KMS-11 (cell line): ENCODE results near the gene UBE2L6.

Source experiments
- H2AFZ ChIP-seq: fragments of 200-600 bp; sonication (generic); 2 replicates; pipeline ENCODE4 v1.6.1; 2016; ENCODE audit warnings: antibody characterized with exemption, mixed run types, low read depth
- H3K27ac ChIP-seq: fragments of 200-600 bp; sonication (generic); 2 replicates; pipeline ENCODE4 v1.6.1; 2016; ENCODE audit warnings: mild to moderate bottlenecking, mixed run types
- H3K27me3 ChIP-seq: fragments of 200-600 bp; sonication (generic); 2 replicates; pipeline ENCODE4 v1.6.1; 2017; ENCODE audit warnings: mild to moderate bottlenecking, low read depth, mixed run types, moderate library complexity; ENCODE audit not compliant: insufficient read depth
- H3K36me3 ChIP-seq: fragments of 200-600 bp; sonication (generic); 2 replicates; pipeline ENCODE4 v1.6.1; 2017; ENCODE audit warnings: mild to moderate bottlenecking, mixed run types; ENCODE audit not compliant: insufficient read depth
- H3K4me1 ChIP-seq: fragments of 200-600 bp; sonication (generic); 2 replicates; pipeline ENCODE4 v1.6.1; 2016; ENCODE audit warnings: mild to moderate bottlenecking, low read depth, mixed run types; ENCODE audit not compliant: poor library complexity, severe bottlenecking
- H3K4me2 ChIP-seq: fragments of 200-600 bp; sonication (generic); 2 replicates; pipeline ENCODE4 v1.7.0; 2016; ENCODE audit warnings: mild to moderate bottlenecking, mixed run types
- H3K4me3 ChIP-seq: fragments of 200-600 bp; sonication (generic); IDR thresholded peaks from 2 replicates; pipeline ENCODE4 v1.6.1; 2017; ENCODE audit warnings: low read depth, low read length, mixed read lengths; ENCODE audit not compliant: insufficient read depth
- H3K79me2 ChIP-seq: fragments of 200-600 bp; sonication (generic); 2 replicates; pipeline ENCODE4 v1.6.1; 2016; ENCODE audit warnings: low read depth, mixed run types; ENCODE audit not compliant: insufficient read depth
- H3K9ac ChIP-seq: fragments of 200-600 bp; sonication (generic); 2 replicates; pipeline ENCODE4 v1.6.1; 2016; ENCODE audit warnings: mild to moderate bottlenecking, mixed run types
- H4K20me1 ChIP-seq: fragments of 200-600 bp; sonication (generic); 2 replicates; pipeline ENCODE4 v1.6.1; 2016; ENCODE audit warnings: mild to moderate bottlenecking, mixed run types; ENCODE audit not compliant: insufficient read depth
- TF ChIP-seq, protein P1 (sequence below): fragments of 200-600 bp; sonication (generic); conservative IDR thresholded peaks from 2 replicates; pipeline ENCODE4 v1.6.1; 2017; ENCODE audit warnings: low read depth, mild to moderate bottlenecking, antibody characterized with exemption, low read length, moderate library complexity, mixed read lengths

The UBE2L6 gene

DNA sequence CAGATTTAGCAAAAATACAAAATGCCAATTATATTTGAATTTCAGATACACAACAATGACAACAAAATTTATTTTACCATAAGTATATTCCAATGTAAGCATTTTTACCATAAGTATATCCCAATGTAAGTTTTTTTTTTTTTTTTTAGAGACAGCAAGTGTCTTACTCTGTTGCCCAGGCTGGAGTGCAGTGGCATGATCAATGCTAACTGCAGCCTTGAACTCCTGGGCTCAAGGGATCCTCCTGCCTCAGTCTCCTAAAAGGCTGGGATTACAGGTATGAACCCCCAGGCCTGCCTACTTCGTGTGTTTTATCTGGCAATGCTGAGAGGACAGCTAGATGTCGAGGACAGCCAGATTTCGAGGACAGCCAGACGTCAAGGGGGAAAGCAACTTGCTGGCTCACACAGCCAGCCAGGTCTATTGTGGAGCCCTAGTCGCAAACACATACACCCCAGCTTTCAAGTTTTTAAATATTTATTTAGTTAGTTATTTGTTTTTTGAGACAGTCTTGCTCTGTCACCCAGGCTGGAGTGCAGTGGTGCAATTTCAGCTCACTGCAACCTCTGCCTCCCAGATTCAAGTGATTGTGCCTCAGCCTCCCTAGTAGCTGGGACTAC, 28.9 kb upstream of the UBE2L6 start:
- H3K27ac ChIP-seq = no peak overlapping the region
- H3K4me1 ChIP-seq = no peaks in the 10 kb centered on the region
- H3K9ac ChIP-seq = no peak overlapping the region
- no peaks in the 10 kb centered on the region for H3K36me3 ChIP-seq
- no peaks in the 10 kb centered on the region for H4K20me1 ChIP-seq
- H2AFZ ChIP-seq = no peak overlapping the region
- H3K79me2 ChIP-seq = no peaks in the 10 kb centered on the region
- H3K4me3 ChIP-seq = no peak overlapping the region
- TF ChIP-seq, protein P1, sequence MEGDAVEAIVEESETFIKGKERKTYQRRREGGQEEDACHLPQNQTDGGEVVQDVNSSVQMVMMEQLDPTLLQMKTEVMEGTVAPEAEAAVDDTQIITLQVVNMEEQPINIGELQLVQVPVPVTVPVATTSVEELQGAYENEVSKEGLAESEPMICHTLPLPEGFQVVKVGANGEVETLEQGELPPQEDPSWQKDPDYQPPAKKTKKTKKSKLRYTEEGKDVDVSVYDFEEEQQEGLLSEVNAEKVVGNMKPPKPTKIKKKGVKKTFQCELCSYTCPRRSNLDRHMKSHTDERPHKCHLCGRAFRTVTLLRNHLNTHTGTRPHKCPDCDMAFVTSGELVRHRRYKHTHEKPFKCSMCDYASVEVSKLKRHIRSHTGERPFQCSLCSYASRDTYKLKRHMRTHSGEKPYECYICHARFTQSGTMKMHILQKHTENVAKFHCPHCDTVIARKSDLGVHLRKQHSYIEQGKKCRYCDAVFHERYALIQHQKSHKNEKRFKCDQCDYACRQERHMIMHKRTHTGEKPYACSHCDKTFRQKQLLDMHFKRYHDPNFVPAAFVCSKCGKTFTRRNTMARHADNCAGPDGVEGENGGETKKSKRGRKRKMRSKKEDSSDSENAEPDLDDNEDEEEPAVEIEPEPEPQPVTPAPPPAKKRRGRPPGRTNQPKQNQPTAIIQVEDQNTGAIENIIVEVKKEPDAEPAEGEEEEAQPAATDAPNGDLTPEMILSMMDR = no peak
- no peaks in the 10 kb centered on the region for H3K27me3 ChIP-seq
- no peak overlapping the region for H3K4me2 ChIP-seq

DNA sequence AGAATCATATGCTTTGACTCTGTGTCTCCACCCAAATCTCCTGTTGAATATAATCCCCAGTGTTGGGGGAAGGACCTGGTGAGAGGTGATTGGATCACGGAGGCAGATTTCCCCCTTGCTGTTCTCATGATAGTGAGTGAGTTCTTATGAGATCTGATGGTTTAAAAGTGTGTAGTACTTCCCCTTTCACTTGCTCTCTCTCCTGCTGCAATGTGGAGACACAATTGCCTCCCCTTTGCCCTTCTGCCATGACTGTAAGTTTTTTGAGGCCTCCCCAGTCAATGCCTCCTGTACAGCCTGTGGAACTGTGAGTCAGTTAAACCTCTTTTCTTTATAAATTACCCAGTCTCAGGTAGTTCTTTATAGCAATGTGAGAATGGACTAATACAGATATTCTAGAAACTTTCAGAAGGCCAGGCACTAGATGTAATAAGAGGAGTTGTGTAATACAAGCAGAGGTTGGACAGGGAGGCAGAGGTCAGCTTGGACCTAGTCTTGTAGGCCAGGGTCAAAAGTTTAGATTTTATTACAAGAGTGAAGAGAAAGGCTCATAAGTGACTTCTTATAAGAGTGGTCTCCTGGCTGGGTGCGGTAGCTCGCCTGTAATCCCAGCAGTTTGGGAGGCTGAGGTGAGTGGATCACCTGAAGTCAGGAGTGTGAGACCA, 20.7 kb upstream of the UBE2L6 start:
- H3K36me3 ChIP-seq = no peaks in the 10 kb centered on the region
- H3K27ac ChIP-seq = no peak overlapping the region
- no peaks in the 10 kb centered on the region for H3K79me2 ChIP-seq
- TF ChIP-seq, protein P1 = no peak
- H2AFZ ChIP-seq = no peak overlapping the region
- H3K4me3 ChIP-seq = no peak overlapping the region
- H3K9ac ChIP-seq = no peak overlapping the region
- H4K20me1 ChIP-seq = no peaks in the 10 kb centered on the region
- no peak overlapping the region for H3K4me2 ChIP-seq
- H3K4me1 ChIP-seq = peaks cover 14% of the 10 kb centered on the region
- no peaks in the 10 kb centered on the region for H3K27me3 ChIP-seq

DNA sequence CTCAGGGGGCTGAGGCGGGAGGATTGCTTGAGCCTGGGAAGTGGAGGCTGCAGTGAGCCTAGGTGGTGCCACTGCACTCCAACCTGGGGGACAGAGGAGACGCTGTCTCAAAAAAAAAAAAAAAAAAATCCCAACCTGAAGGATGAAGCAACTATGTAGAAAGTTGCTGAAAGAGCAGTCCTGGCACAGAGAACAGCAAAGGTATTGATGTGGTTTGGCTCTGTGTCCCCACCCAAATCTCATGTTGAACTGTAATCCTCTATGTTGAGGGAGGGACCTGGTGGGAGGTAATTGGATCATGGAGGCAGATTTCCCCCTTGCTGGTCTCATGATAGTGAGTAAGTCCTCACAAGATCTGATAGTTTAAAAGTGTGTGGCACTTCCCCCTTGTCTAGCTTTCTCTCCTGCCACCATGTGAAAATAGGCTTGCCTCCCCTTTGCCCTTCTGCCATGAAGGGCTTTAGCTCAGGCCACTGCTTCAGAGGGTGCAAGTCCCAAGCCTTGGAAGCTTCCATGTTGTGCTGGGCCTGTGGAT, 19.3 kb upstream of the UBE2L6 start:
- H3K27ac ChIP-seq = no peak overlapping the region
- H3K4me3 ChIP-seq = no peak overlapping the region
- no peaks in the 10 kb centered on the region for H3K79me2 ChIP-seq
- H3K27me3 ChIP-seq = no peaks in the 10 kb centered on the region
- H3K9ac ChIP-seq = no peak overlapping the region
- H3K36me3 ChIP-seq = no peaks in the 10 kb centered on the region
- no peak overlapping the region for H2AFZ ChIP-seq
- TF ChIP-seq, protein P1 = no peak
- H3K4me2 ChIP-seq = no peak overlapping the region
- H3K4me1 ChIP-seq = peaks cover 14% of the 10 kb centered on the region
- no peaks in the 10 kb centered on the region for H4K20me1 ChIP-seq

DNA sequence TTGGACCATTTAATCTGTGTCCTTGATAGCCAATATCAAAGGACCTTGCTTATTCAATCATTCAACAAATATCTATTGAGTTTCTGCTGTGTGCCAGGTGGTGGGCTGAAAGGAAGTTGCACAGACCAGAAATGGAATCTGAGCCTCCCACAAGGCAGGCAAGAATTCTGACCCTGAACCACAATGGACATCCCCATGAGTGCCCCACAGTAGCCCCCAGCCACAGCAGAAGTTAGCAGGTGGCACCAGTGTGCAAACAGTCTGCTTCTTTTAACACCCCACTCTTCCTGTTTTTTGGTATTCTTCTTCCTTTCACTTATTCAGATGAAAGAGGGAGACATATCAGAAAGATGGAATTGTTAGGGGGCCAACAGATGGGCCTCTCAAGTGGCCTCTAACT, 17.8 kb upstream of the UBE2L6 start:
- TF ChIP-seq, protein P1 = no peak
- H4K20me1 ChIP-seq = no peaks in the 10 kb centered on the region
- no peaks in the 10 kb centered on the region for H3K27me3 ChIP-seq
- H2AFZ ChIP-seq = no peak overlapping the region; the same call in 1 of the 2 replicates
- H3K9ac ChIP-seq = no peak overlapping the region
- H3K27ac ChIP-seq = no peak overlapping the region
- peak overlapping the region; percentile 31; the same call in 1 of the 2 replicates for H3K4me2 ChIP-seq
- no peaks in the 10 kb centered on the region for H3K36me3 ChIP-seq
- H3K4me3 ChIP-seq = no peak overlapping the region
- H3K4me1 ChIP-seq = peaks cover 14% of the 10 kb centered on the region
- no peaks in the 10 kb centered on the region for H3K79me2 ChIP-seq
